NCI-H1417 (cell line): Measurements from ENCODE around the gene SLC9A4.

ENCODE experiments used
- DNase-seq, 3 experiments: peaks; one replicate each; lab custom pipeline; 2025; lab: John Stamatoyannopoulos, UW

The SLC9A4 gene

GRCh38 chr2:102473020-102473419, at the start of gene SLC9A4:
TSS of gene SLC9A4 (plus strand) at chr2:102473226. CDS start at chr2:102473760, 534 bp downstream.
- peak in 2 of 3 experiments; percentile 26 to 61 for DNase-seq

GRCh38 chr2:102423368-102423767, 49.7 kb upstream of the SLC9A4 start:
- DNase-seq = no peak

GRCh38 chr2:102424754-102425153, 48.3 kb upstream of the SLC9A4 start:
- DNase-seq = no peak

GRCh38 chr2:102425441-102426132, 47.4 kb upstream of the SLC9A4 start:
- DNase-seq = no peak

- no peak for DNase-seq
Measured at GRCh38 chr2:102427249-102427648, 45.8 kb upstream of the SLC9A4 start.

GRCh38 chr2:102428573-102428972, 44.5 kb upstream of the SLC9A4 start:
- DNase-seq = no peak

- no peak for DNase-seq
Measured at GRCh38 chr2:102432386-102432785, 40.6 kb upstream of the SLC9A4 start.

- DNase-seq = no peak
Measured at GRCh38 chr2:102433973-102434654, 38.9 kb upstream of the SLC9A4 start.

GRCh38 chr2:102434655-102435381, 38.2 kb upstream of the SLC9A4 start:
- DNase-seq = no peak

- DNase-seq = no peak
Measured at GRCh38 chr2:102435741-102436140, 37.3 kb upstream of the SLC9A4 start.

- DNase-seq = no peak
Measured at GRCh38 chr2:102436323-102436722, 36.7 kb upstream of the SLC9A4 start.

- DNase-seq = no peak
Measured at GRCh38 chr2:102437122-102437521, 35.9 kb upstream of the SLC9A4 start.

GRCh38 chr2:102438111-102438510, 34.9 kb upstream of the SLC9A4 start:
- DNase-seq = no peak

GRCh38 chr2:102438578-102438977, 34.4 kb upstream of the SLC9A4 start:
- DNase-seq = no peak

- DNase-seq = no peak
Measured at GRCh38 chr2:102439065-102439695, 33.8 kb upstream of the SLC9A4 start.

- DNase-seq = peak in 1 of 3 experiments; percentile 17
Measured at GRCh38 chr2:102442967-102443828, 29.8 kb upstream of the SLC9A4 start.

- DNase-seq = no peak
Measured at GRCh38 chr2:102444233-102444632, 28.8 kb upstream of the SLC9A4 start.

GRCh38 chr2:102446936-102447335, 26.1 kb upstream of the SLC9A4 start:
- no peak for DNase-seq

- DNase-seq = peak in 1 of 3 experiments; percentile 23
Measured at GRCh38 chr2:102449370-102449974, 23.6 kb upstream of the SLC9A4 start.

- no peak for DNase-seq
Measured at GRCh38 chr2:102451968-102452367, 21.1 kb upstream of the SLC9A4 start.

- no peak for DNase-seq
Measured at GRCh38 chr2:102453501-102453900, 19.5 kb upstream of the SLC9A4 start.
